HepG2 (cell line): ENCODE results near the gene FGFR3. TPM values are rescaled to one million over a fixed set of nuclear protein-coding genes. Genes with fewer than 3 reads are reported as not detected.

Experiments used
- CBFB ChIP-seq: sonication (generic); formaldehyde crosslinking; IDR thresholded peaks from 2 replicates; pipeline ENCODE4 v1.4.0; 2020; ENCODE audit warnings: missing genetic modification reagents
- CC2D1A ChIP-seq: sonication (generic); formaldehyde crosslinking; IDR thresholded peaks from 2 replicates; pipeline ENCODE4 v1.8.1; 2023; ENCODE audit warnings: mild to moderate bottlenecking, missing genetic modification reagents
- FOXP1 ChIP-seq, 2 experiments: fragments of 450-650 bp in 1 of 2; IDR thresholded peaks; 2 replicates each; pipeline ENCODE4 v1.6.1; 2017 to 2018; ENCODE audit warnings: antibody characterized with exemption in 1 of 2
- HMGXB3 ChIP-seq: sonication (generic); formaldehyde crosslinking; IDR thresholded peaks from 2 replicates; pipeline ENCODE4 v1.4.0; 2020; ENCODE audit warnings: missing genetic modification reagents, borderline replicate concordance
- HOXA9 ChIP-seq: sonication (generic); formaldehyde crosslinking; IDR thresholded peaks from 2 replicates; pipeline ENCODE4 v1.8.1; 2022; ENCODE audit warnings: missing genetic modification reagents, mild to moderate bottlenecking, moderate library complexity, borderline replicate concordance
- ISX ChIP-seq: sonication (generic); formaldehyde crosslinking; conservative IDR thresholded peaks from 2 replicates; pipeline ENCODE4 v1.5.0; 2020; ENCODE audit warnings: missing genetic modification reagents
- MED13 ChIP-seq: sonication (generic); formaldehyde crosslinking; IDR thresholded peaks from 2 replicates; pipeline ENCODE4 v1.5.0; 2020; ENCODE audit warnings: missing genetic modification reagents
- MEIS1 ChIP-seq: sonication (generic); formaldehyde crosslinking; IDR thresholded peaks from 2 replicates; pipeline ENCODE4 v1.9.0; 2021; ENCODE audit warnings: mild to moderate bottlenecking, missing genetic modification reagents, moderate library complexity, borderline replicate concordance
- MEIS2 ChIP-seq: sonication (generic); formaldehyde crosslinking; IDR thresholded peaks from 2 replicates; pipeline ENCODE4 v1.9.0; 2021; ENCODE audit warnings: mild to moderate bottlenecking, missing genetic modification reagents
- NFIB ChIP-seq: sonication (generic); formaldehyde crosslinking; IDR thresholded peaks from 2 replicates; pipeline ENCODE4 v1.9.0; 2021; ENCODE audit warnings: missing genetic modification reagents, mild to moderate bottlenecking, borderline replicate concordance
- ZFY ChIP-seq: sonication (generic); formaldehyde crosslinking; IDR thresholded peaks from 2 replicates; pipeline ENCODE4 v1.4.0; 2020; ENCODE audit warnings: missing genetic modification reagents
- ZNF207 ChIP-seq: fragments of 450-650 bp; IDR thresholded peaks from 2 replicates; pipeline ENCODE4 v1.6.1; 2016; ENCODE audit warnings: antibody characterized with exemption, borderline replicate concordance
- ZNF230 ChIP-seq: sonication (generic); formaldehyde crosslinking; IDR thresholded peaks from 2 replicates; pipeline ENCODE4 v1.4.0; 2020; ENCODE audit warnings: mild to moderate bottlenecking, missing genetic modification reagents
- ZNF33A ChIP-seq: sonication (generic); formaldehyde crosslinking; IDR thresholded peaks from 2 replicates; pipeline ENCODE4 v1.5.1; 2020; ENCODE audit warnings: missing genetic modification reagents, mild to moderate bottlenecking, moderate library complexity, borderline replicate concordance
- ZNF687 ChIP-seq: sonication (generic); formaldehyde crosslinking; IDR thresholded peaks from 2 replicates; pipeline ENCODE4 v1.5.1; 2020; ENCODE audit warnings: mild to moderate bottlenecking, missing genetic modification reagents, moderate library complexity
- ZNF761 ChIP-seq: sonication (generic); formaldehyde crosslinking; conservative IDR thresholded peaks from 2 replicates; pipeline ENCODE4 v1.4.0; 2020; ENCODE audit warnings: mild to moderate bottlenecking, missing genetic modification reagents
- ZNF770 ChIP-seq: sonication (generic); formaldehyde crosslinking; IDR thresholded peaks from 2 replicates; pipeline ENCODE4 v1.5.0; 2020; ENCODE audit warnings: mild to moderate bottlenecking, missing genetic modification reagents
- ZNF790 ChIP-seq: sonication (generic); formaldehyde crosslinking; IDR thresholded peaks from 2 replicates; pipeline ENCODE4 v1.8.0; 2022; ENCODE audit warnings: missing genetic modification reagents, mild to moderate bottlenecking, borderline replicate concordance
- ZSCAN21 ChIP-seq: sonication (generic); formaldehyde crosslinking; IDR thresholded peaks from 2 replicates; pipeline ENCODE4 v1.8.0; 2022; ENCODE audit warnings: mild to moderate bottlenecking, missing genetic modification reagents, moderate library complexity, borderline replicate concordance
- polyA plus RNA-seq, 8 experiments: library from polyadenylated mRNA; depleted of rRNA in 3 of 8; stranded (reverse) in 7 of 8; unstranded in 1 of 8; fragments of >200 nt; fragmentation: Illumina TruSeq in 4 of 8; extraction: Trizol in 4 of 8; gene quantifications; 2 replicates each; pipeline versions ENCODE4 v1.2.1 to v1.2.3, GENCODE V29; 2011 to 2016; ENCODE audit warnings: low read depth in 4 of 8, missing spikeins in 1 of 8, mixed read lengths in 1 of 8; ENCODE audit not compliant: insufficient read depth in 1 of 8
- total RNA-seq, 5 experiments: library from RNA; depleted of rRNA; stranded (reverse); fragments of >200 nt; fragmentation: Illumina TruSeq; extraction: Trizol; gene quantifications; 2 replicates each; pipeline ENCODE4 v1.2.3, GENCODE V29; 2016; ENCODE audit warnings: low read depth in 1 of 5

The FGFR3 gene
- total and polyA plus RNA-seq, 2 of the 13 experiments (the other 11 are each of a cell fraction or from before 2014, with no cell fraction given), result 103 to 109 TPM

GRCh38 chr4:1746919-1747602 lies 46.0 kb upstream of the FGFR3 start (continued):
- TF ChIP-seq ZNF770 (CRISPR knock-in tag) (peak; percentile 58), NFIB (CRISPR knock-in tag) (no peak), MEIS1 (CRISPR knock-in tag) (0 out of 2 replicates have a peak, but pooled peaks have one; percentile 61), HOXA9 (CRISPR knock-in tag) (no peak), CC2D1A (CRISPR knock-in tag) (no peak), ZNF790 (peak; percentile 6; the same call in 1 of the 2 replicates), MEIS2 (peak; percentile 75), ZNF230 (peak; percentile 45), ZNF33A (no peak), MED13 (peak; percentile 24; the same call in 1 of the 2 replicates), CBFB (no peak), ZFY (CRISPR knock-in tag) (peak; percentile 97), FOXP1 (IDR thresholded peaks at IDR 0.05) (no peak; the same call in 1 of the 2 replicates), FOXP1 (CRISPR knock-in tag; IDR thresholded peaks at IDR 0.05) (peak; percentile 44; the same call in 1 of the 2 replicates), HMGXB3 (no peak), ZNF761 (CRISPR knock-in tag) (peak; percentile 84; the same call in 1 of the 2 replicates), ISX (CRISPR knock-in tag) (no peak), ZSCAN21 (CRISPR knock-in tag) (peak; percentile 60), ZNF687 (peak; percentile 95), ZNF207 (no peak)
